H9 (cell line): ENCODE measurements around the gene LEPROT. TPM values are rescaled to one million over a fixed set of nuclear protein-coding genes. Genes with fewer than 3 reads are reported as not detected.

Source experiments
- DNase-seq: peaks from one replicate; pipeline ENCODE4 v3.0.0-alpha.2; 2017
- H2AFZ ChIP-seq: one replicate; pipeline ENCODE4 v1.6.1; 2013; ENCODE audit warnings: mild to moderate bottlenecking, low read length, control low read depth, moderate library complexity
- H2AK5ac ChIP-seq: 2 replicates; pipeline ENCODE4 v1.6.1; 2013; ENCODE audit warnings: low read length, control low read depth, mixed read lengths; ENCODE audit not compliant: insufficient read length
- H2BK120ac ChIP-seq: one replicate; pipeline ENCODE4 v1.6.1; 2013; ENCODE audit warnings: low read depth, mild to moderate bottlenecking, low read length, control low read depth, inconsistent platforms; ENCODE audit not compliant: poor library complexity, severe bottlenecking
- H2BK12ac ChIP-seq: 2 replicates; pipeline ENCODE4 v1.6.1; 2013; ENCODE audit warnings: low read length, control low read depth, mixed read lengths, low read depth; ENCODE audit not compliant: insufficient read length
- H2BK15ac ChIP-seq: 2 replicates; pipeline ENCODE4 v1.6.1; 2013; ENCODE audit warnings: low read depth, low read length, control low read depth
- H2BK20ac ChIP-seq: one replicate; pipeline ENCODE4 v1.6.1; 2013; ENCODE audit warnings: low read depth, mild to moderate bottlenecking, low read length, control low read depth, inconsistent platforms; ENCODE audit not compliant: poor library complexity, severe bottlenecking
- H2BK5ac ChIP-seq: 2 replicates; pipeline ENCODE4 v1.6.1; 2013; ENCODE audit warnings: low read length, control low read depth, mixed read lengths; ENCODE audit not compliant: insufficient read length
- H3K14ac ChIP-seq: 2 replicates; pipeline ENCODE4 v1.6.1; 2013; ENCODE audit warnings: low read length, control low read depth; ENCODE audit not compliant: insufficient read depth
- H3K18ac ChIP-seq: 2 replicates; pipeline ENCODE4 v1.6.1; 2013; ENCODE audit warnings: low read depth, mild to moderate bottlenecking, mixed read lengths, low read length, control low read depth; ENCODE audit not compliant: insufficient read length
- H3K23ac ChIP-seq: 2 replicates; pipeline ENCODE4 v1.6.1; 2013; ENCODE audit warnings: low read length, control low read depth, mixed read lengths, low read depth; ENCODE audit not compliant: insufficient read length
- H3K23me2 ChIP-seq: 2 replicates; pipeline ENCODE4 v1.6.1; 2013; ENCODE audit warnings: low read depth, mild to moderate bottlenecking, mixed read lengths, low read length, control low read depth; ENCODE audit not compliant: insufficient read length, poor library complexity, severe bottlenecking
- H3K27ac ChIP-seq: 2 replicates; pipeline ENCODE4 v1.5.1; 2013; ENCODE audit warnings: low read length, control low read depth, mixed read lengths, low read depth; ENCODE audit not compliant: insufficient read length
- H3K27me3 ChIP-seq: 2 replicates; pipeline ENCODE4 v1.6.1; 2013; ENCODE audit warnings: low read length, control low read depth, inconsistent platforms; ENCODE audit not compliant: insufficient read depth
- H3K4ac ChIP-seq: 2 replicates; pipeline ENCODE4 v1.6.1; 2013; ENCODE audit warnings: low read depth, mild to moderate bottlenecking, control low read depth, inconsistent platforms, low read length, moderate library complexity
- H3K4me1 ChIP-seq: 2 replicates; pipeline ENCODE4 v1.6.1; 2013; ENCODE audit warnings: low read length, control low read depth, inconsistent platforms; ENCODE audit not compliant: insufficient read depth
- H3K4me2 ChIP-seq: 2 replicates; pipeline ENCODE4 v1.6.1; 2013; ENCODE audit warnings: low read length, control low read depth, mixed read lengths; ENCODE audit not compliant: insufficient read length, insufficient read depth
- H3K56ac ChIP-seq: 2 replicates; pipeline ENCODE4 v1.6.1; 2013; ENCODE audit warnings: low read depth, mild to moderate bottlenecking, mixed read lengths, low read length, control low read depth; ENCODE audit not compliant: insufficient read length
- H3K79me1 ChIP-seq: 2 replicates; pipeline ENCODE4 v1.6.1; 2013; ENCODE audit warnings: low read depth, mild to moderate bottlenecking, moderate library complexity, low read length, control low read depth, inconsistent platforms; ENCODE audit not compliant: insufficient read depth, poor library complexity, severe bottlenecking
- H3K79me2 ChIP-seq: 2 replicates; pipeline ENCODE4 v1.6.1; 2013; ENCODE audit warnings: low read length, control low read depth, inconsistent platforms; ENCODE audit not compliant: insufficient read depth
- H3K9ac ChIP-seq: 2 replicates; pipeline ENCODE4 v1.6.1; 2013; ENCODE audit warnings: low read length, control low read depth, mixed read lengths; ENCODE audit not compliant: insufficient read length; ENCODE audit errors: extremely low read depth
- H3K9me3 ChIP-seq: one replicate; pipeline ENCODE4 v1.6.1; 2013; ENCODE audit warnings: low read depth, low read length, inconsistent platforms; ENCODE audit not compliant: control insufficient read depth
- H3T11ph ChIP-seq: one replicate; pipeline ENCODE4 v1.6.1; 2013; ENCODE audit warnings: mild to moderate bottlenecking, low read length, control low read depth, inconsistent platforms
- H4K20me1 ChIP-seq: one replicate; pipeline ENCODE4 v1.6.1; 2013; ENCODE audit not compliant: control insufficient read depth, insufficient read length, insufficient read depth
- H4K5ac ChIP-seq: 2 replicates; pipeline ENCODE4 v1.6.1; 2013; ENCODE audit warnings: low read depth, mild to moderate bottlenecking, mixed read lengths, low read length, control low read depth; ENCODE audit not compliant: insufficient read length
- H4K8ac ChIP-seq: replicated peaks from 2 replicates; pipeline ENCODE4 v1.6.1; 2013; ENCODE audit warnings: low read length, control low read depth, mixed read lengths, low read depth; ENCODE audit not compliant: insufficient read length
- H4K91ac ChIP-seq: 2 replicates; pipeline ENCODE4 v1.6.1; 2013; ENCODE audit warnings: low read depth, mild to moderate bottlenecking, moderate library complexity, mixed read lengths, low read length, control low read depth; ENCODE audit not compliant: insufficient read length
- H3K27ac Mint-ChIP-seq, 3 experiments: 2 replicates in 2 of 3; 3 replicates in 1 of 3; pipeline ENCODE4 v1.8.0; 2020 to 2021; ENCODE audit warnings: mixed read lengths in 3 of 3, mild to moderate bottlenecking in 1 of 3, moderate library complexity in 1 of 3
- H3K27me3 Mint-ChIP-seq: 2 replicates; pipeline ENCODE4 v1.8.0; 2021; ENCODE audit warnings: low read depth, mild to moderate bottlenecking, moderate library complexity, mixed read lengths
- H3K36me3 Mint-ChIP-seq, 3 experiments: 2 replicates in 2 of 3; 3 replicates in 1 of 3; pipeline ENCODE4 v1.8.0; 2020 to 2021; ENCODE audit warnings: low read depth in 3 of 3, mixed read lengths in 3 of 3; ENCODE audit not compliant: insufficient read depth in 1 of 3
- H3K4me1 Mint-ChIP-seq, 2 experiments: 2 replicates each; pipeline ENCODE4 v1.8.0; 2020; ENCODE audit warnings: mixed read lengths in 2 of 2
- H3K4me3 Mint-ChIP-seq, 2 experiments: 2 replicates in 1 of 2; 3 replicates in 1 of 2; pipeline ENCODE4 v1.8.0; 2020 to 2021; ENCODE audit warnings: mild to moderate bottlenecking in 2 of 2, mixed read lengths in 2 of 2, moderate library complexity in 1 of 2
- H3K9me3 Mint-ChIP-seq, 2 experiments: 2 replicates in 1 of 2; 3 replicates in 1 of 2; pipeline ENCODE4 v1.8.0; 2020; ENCODE audit warnings: mild to moderate bottlenecking in 2 of 2, mixed read lengths in 2 of 2, moderate library complexity in 1 of 2
- CTCF ChIP-seq: fragments of 200-600 bp; sonication (generic); conservative IDR thresholded peaks from 3 replicates; pipeline ENCODE4 v1.8.0; 2021; ENCODE audit warnings: antibody characterized with exemption, mild to moderate bottlenecking
- WGBS: extraction: QIAGEN DNeasy Blood & Tissue Kit; methylation state at CpG from one replicate; pipeline ENCODE4 v1.1.7; 2013; ENCODE audit warnings: missing lambda C conversion rate, low lambda C conversion rate, mixed read lengths; ENCODE audit not compliant: insufficient read length; ENCODE audit errors: extremely low coverage; 5-methylcytosine and 5-hydroxymethylcytosine counted together
- total RNA-seq: library from RNA; stranded (reverse); gene quantifications from 2 replicates; pipeline ENCODE4 v1.2.1, GENCODE V29; 2021

Gene LEPROT
- total RNA-seq, 1 experiment from 2014 or later, result 32.6 TPM

DNA sequence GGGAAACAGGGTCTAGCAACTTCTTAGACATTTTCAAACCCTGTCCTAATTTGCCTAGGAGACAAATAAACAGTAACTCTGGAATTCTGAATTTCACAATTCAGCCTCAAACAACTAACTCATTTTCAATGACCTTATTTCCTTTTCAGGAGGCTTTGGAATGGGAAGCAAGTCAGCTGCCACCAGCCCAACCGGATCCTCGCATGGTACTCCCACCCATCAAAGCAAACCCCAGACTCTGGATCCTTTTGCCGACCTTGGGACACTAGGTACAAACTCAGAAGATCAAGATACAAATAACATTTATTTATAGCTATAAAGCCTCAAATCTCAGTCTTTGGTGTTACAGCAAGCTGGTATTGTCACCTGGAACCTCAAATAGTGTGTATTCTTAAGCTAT lies 18.9 kb upstream of the LEPROT start:
- H3K4me1 Mint-ChIP-seq, result no peaks in the 10 kb centered on the region
- no peaks in the 10 kb centered on the region for H3K27me3 ChIP-seq
- H3K9me3 ChIP-seq, result no peaks in the 10 kb centered on the region
- H2BK15ac ChIP-seq, result no peak overlapping the region
- H3T11ph ChIP-seq, result no peak overlapping the region
- H2BK120ac ChIP-seq, result no peak overlapping the region
- TF ChIP-seq CTCF, result no peak
- H2AFZ ChIP-seq, result no peak overlapping the region
- H4K5ac ChIP-seq, result no peak overlapping the region
- H3K27me3 Mint-ChIP-seq, result no peaks in the 10 kb centered on the region
- H3K56ac ChIP-seq, result no peak overlapping the region
- H3K27ac ChIP-seq, result no peak overlapping the region
- no peak overlapping the region for H2BK12ac ChIP-seq
- no peaks in the 10 kb centered on the region for H4K20me1 ChIP-seq
- no CpG with 5 or more reads among the region's 3 CpGs for WGBS
- H3K36me3 Mint-ChIP-seq, result no peaks in the 10 kb centered on the region; a peak in 1 of 7 replicates
- no peak overlapping the region for H3K4me2 ChIP-seq
- no peaks in the 10 kb centered on the region for H3K4me1 ChIP-seq
- no peaks in the 10 kb centered on the region for H3K79me1 ChIP-seq
- H2BK5ac ChIP-seq, result no peak overlapping the region
- no peak overlapping the region for H3K18ac ChIP-seq
- H3K14ac ChIP-seq, result no peak overlapping the region
- no peak overlapping the region for H3K4ac ChIP-seq
- H3K27ac Mint-ChIP-seq, result no peak overlapping the region
- H2BK20ac ChIP-seq, result no peak overlapping the region
- no peaks in the 10 kb centered on the region for H3K23me2 ChIP-seq
- H2AK5ac ChIP-seq, result no peak overlapping the region
- no peak overlapping the region for H4K91ac ChIP-seq
- no peak overlapping the region for H3K9ac ChIP-seq
- H3K9me3 Mint-ChIP-seq, result no peaks in the 10 kb centered on the region
- H3K23ac ChIP-seq, result no peak overlapping the region
- H3K4me3 Mint-ChIP-seq, result no peak overlapping the region
- no peak for DNase-seq
- H3K79me2 ChIP-seq, result no peaks in the 10 kb centered on the region
- no peak overlapping the region for H4K8ac ChIP-seq
